Keratinocyte (primary cell): ENCODE data around the gene TCERG1. TPM values are rescaled to one million over a fixed set of nuclear protein-coding genes. Genes with fewer than 3 reads are reported as not detected.
A peak's percentile ranks its signal among the peaks of the same experiment; 100 is the strongest.

ENCODE experiments used
- DNase-seq: peaks from one replicate; pipeline ENCODE4 v3.0.0-alpha.2; 2011; ENCODE audit warnings: low read depth, missing footprints, low spot score
- FAIRE-seq: peaks from 2 replicates; lab custom pipeline; 2011; peaks lifted over from hg19 to GRCh38; lab: Jason Lieb, UNC
- H2AFZ ChIP-seq: 2 replicates; pipeline ENCODE4 v1.6.0; 2012; ENCODE audit warnings: low read length, control low read depth, inconsistent platforms; ENCODE audit not compliant: control insufficient read depth
- H3K27ac ChIP-seq: 2 replicates; pipeline ENCODE4 v1.5.1; 2011; ENCODE audit warnings: low read length; ENCODE audit not compliant: control insufficient read depth, insufficient read depth
- H3K27me3 ChIP-seq: 3 replicates; pipeline ENCODE4 v1.6.0; 2011; ENCODE audit warnings: low read length; ENCODE audit not compliant: control insufficient read depth, insufficient read depth; ENCODE audit errors: extremely low read depth
- H3K36me3 ChIP-seq, 2 experiments: 2 replicates in 1 of 2; 3 replicates in 1 of 2; pipeline ENCODE4 v1.5.1; 2011; ENCODE audit warnings: low read length in 2 of 2, mild to moderate bottlenecking in 1 of 2; ENCODE audit not compliant: control insufficient read depth in 2 of 2, insufficient read depth in 2 of 2; ENCODE audit errors: extremely low read depth in 1 of 2
- H3K4me1 ChIP-seq: 3 replicates; pipeline ENCODE4 v1.5.1; 2011; ENCODE audit warnings: low read length; ENCODE audit not compliant: control insufficient read depth, insufficient read depth; ENCODE audit errors: extremely low read depth
- H3K4me2 ChIP-seq: 3 replicates; pipeline ENCODE4 v1.6.0; 2011; ENCODE audit warnings: low read depth, low read length; ENCODE audit not compliant: control insufficient read depth, insufficient read depth; ENCODE audit errors: extremely low read depth
- H3K4me3 ChIP-seq, 3 experiments: fragments of 200-600 bp in 1 of 3; sonication (generic) in 1 of 3; 2 replicates in 2 of 3; 3 replicates in 1 of 3; pipeline ENCODE4 v1.5.1; 2011 to 2016; ENCODE audit warnings: low read length in 3 of 3, mild to moderate bottlenecking in 3 of 3, control low read depth in 2 of 3, inconsistent platforms in 1 of 3, low read depth in 1 of 3, mixed read lengths in 1 of 3, mixed run types in 1 of 3, moderate library complexity in 1 of 3; ENCODE audit not compliant: control insufficient read depth in 2 of 3, insufficient read depth in 2 of 3; ENCODE audit errors: extremely low read depth in 1 of 3
- H3K79me2 ChIP-seq: 2 replicates; pipeline ENCODE4 v1.6.0; 2012; ENCODE audit warnings: low read length; ENCODE audit not compliant: control insufficient read depth, insufficient read depth
- H3K9ac ChIP-seq: 3 replicates; pipeline ENCODE4 v1.6.0; 2011; ENCODE audit warnings: low read length; ENCODE audit not compliant: control insufficient read depth, insufficient read depth; ENCODE audit errors: extremely low read depth
- H3K9me1 ChIP-seq: 3 replicates; pipeline ENCODE4 v1.6.0; 2011; ENCODE audit warnings: low read length; ENCODE audit not compliant: control insufficient read depth, insufficient read depth; ENCODE audit errors: extremely low read depth
- H3K9me3 ChIP-seq: 2 replicates; pipeline ENCODE4 v1.5.1; 2012; ENCODE audit warnings: low read depth, low read length; ENCODE audit not compliant: control insufficient read depth
- H4K20me1 ChIP-seq: 3 replicates; pipeline ENCODE4 v1.6.0; 2011; ENCODE audit warnings: low read length; ENCODE audit not compliant: control insufficient read depth, insufficient read depth; ENCODE audit errors: extremely low read depth
- CTCF ChIP-seq, 3 experiments: IDR thresholded peaks in 1 of 3; conservative IDR thresholded peaks in 1 of 3; optimal IDR thresholded peaks in 1 of 3; 2 replicates in 2 of 3; 3 replicates in 1 of 3; pipeline versions ENCODE3 to v1.5.1; 2011; ENCODE audit warnings: low read length in 3 of 3, mild to moderate bottlenecking in 3 of 3, moderate library complexity in 2 of 3, control low read depth in 1 of 3, inconsistent platforms in 1 of 3; ENCODE audit not compliant: insufficient read depth in 2 of 3; ENCODE audit errors: extremely low read depth in 1 of 3
- EZH2 ChIP-seq: IDR thresholded peaks from one replicate; pipeline ENCODE4 v1.6.1; 2012; ENCODE audit warnings: inconsistent platforms, mild to moderate bottlenecking, low read length, moderate library complexity
- dilution Hi-C: fragments of 300-500 bp; cut with MboI; formaldehyde crosslinking; loops from one replicate; pipeline ENCODE4 v1.7.0; 2020; ENCODE audit warnings: low sequenced_read_pairs; ENCODE audit not compliant: extremely low pct_ligation_motif_present
- polyA plus RNA-seq, 5 experiments: library from polyadenylated mRNA; depleted of rRNA in 3 of 5; stranded (reverse) in 3 of 5; stranded (forward) in 1 of 5; unstranded in 1 of 5; fragments of >200 nt; gene quantifications; 1 replicate in 1 of 5; 2 replicates in 3 of 5; 3 replicates in 1 of 5; pipeline versions ENCODE4 v1.2.1 to v1.2.3, GENCODE V29; 2011 to 2012; ENCODE audit warnings: missing spikeins in 2 of 5, low read depth in 1 of 5, low replicate concordance in 1 of 5

TCERG1 gene
- polyA plus RNA-seq, 1 donor (not counting 4 experiments of a cell fraction or from before 2014, with no cell fraction given): 71.6 TPM

GRCh38 chr5:146510559-146511125 is 63.5 kb downstream of the TCERG1 start:
- no peak overlapping the region for H3K4me2 ChIP-seq
- dilution Hi-C loops: no loop called here
- no peak for TF ChIP-seq EZH2
- TF ChIP-seq CTCF (optimal IDR thresholded peaks at IDR 0.05 in 1 of 3, IDR thresholded peaks at IDR 0.05 in 1 of 3, conservative IDR thresholded peaks at IDR 0.05 in 1 of 3; ENCODE audit: extremely low read depth in 1 of 3, insufficient read depth in 2 of 3, low read length in 3 of 3): no peak
- H3K9me3 ChIP-seq: no peaks in the 10 kb centered on the region
- no peaks in the 10 kb centered on the region for H3K79me2 ChIP-seq
- H3K27me3 ChIP-seq: no peaks in the 10 kb centered on the region
- no peak overlapping the region for H3K9ac ChIP-seq
- no peak overlapping the region for H2AFZ ChIP-seq
- DNase-seq: no peak
- H3K4me3 ChIP-seq: no peak overlapping the region
- H3K4me1 ChIP-seq: no peaks in the 10 kb centered on the region
- H3K36me3 ChIP-seq: peaks cover 7 to 25% of the 10 kb centered on the region in 2 experiments
- no peaks in the 10 kb centered on the region for H4K20me1 ChIP-seq
- H3K9me1 ChIP-seq: no peaks in the 10 kb centered on the region
- no peak overlapping the region for H3K27ac ChIP-seq
- FAIRE-seq: peak; percentile 49

GRCh38 chr5:146513462-146513861 is 66.3 kb downstream of the TCERG1 start:
- no peaks in the 10 kb centered on the region for H3K9me1 ChIP-seq
- no peaks in the 10 kb centered on the region for H3K9me3 ChIP-seq
- H2AFZ ChIP-seq: no peak overlapping the region
- peaks cover 4 to 18% of the 10 kb centered on the region in 2 experiments for H3K36me3 ChIP-seq
- no peaks in the 10 kb centered on the region for H3K27me3 ChIP-seq
- H3K9ac ChIP-seq: no peak overlapping the region
- no peaks in the 10 kb centered on the region for H3K4me1 ChIP-seq
- FAIRE-seq (no peak), DNase-seq (no peak)
- no peak overlapping the region for H3K4me2 ChIP-seq
- no peak overlapping the region for H3K27ac ChIP-seq
- H4K20me1 ChIP-seq: no peaks in the 10 kb centered on the region
- no peak overlapping the region for H3K4me3 ChIP-seq
- TF ChIP-seq CTCF (optimal IDR thresholded peaks at IDR 0.05 in 1 of 3, IDR thresholded peaks at IDR 0.05 in 1 of 3, conservative IDR thresholded peaks at IDR 0.05 in 1 of 3; ENCODE audit: extremely low read depth in 1 of 3, insufficient read depth in 2 of 3, low read length in 3 of 3): no peak
- TF ChIP-seq EZH2: no peak
- no peaks in the 10 kb centered on the region for H3K79me2 ChIP-seq
- dilution Hi-C loops: no loop called here
